GM18498 (cell line): ENCODE measurements around the gene FKBP6.
"Not testable (repeated sequence)": the region's sequence is repeated elsewhere in the genome, so short reads cannot be mapped to it uniquely, and the experiment has no call there.

Experiments used
- ATAC-seq: cut with Tn5 transposase; IDR thresholded peaks from one replicate; pipeline ENCODE4 v1.9.1; 2021; ENCODE audit warnings: mild to moderate bottlenecking, moderate library complexity; ENCODE audit not compliant: unreplicated experiment

Gene FKBP6

GRCh38 chr7:73323434-73324080 lies 4.4 kb upstream of the FKBP6 start:
- ATAC-seq = not testable (repeated sequence)

- not testable (repeated sequence) for ATAC-seq
These were observed 3.7 kb upstream of the FKBP6 start for GRCh38 chr7:73324081-73324845.

GRCh38 chr7:73325424-73325823 lies 2.5 kb upstream of the FKBP6 start:
- not testable (repeated sequence) for ATAC-seq

GRCh38 chr7:73327449-73327848 lies 512 bp upstream of the FKBP6 start:
- not testable (repeated sequence) for ATAC-seq

- ATAC-seq = no peak
These were observed 735 bp downstream of the FKBP6 start for GRCh38 chr7:73328696-73329095.

- no peak for ATAC-seq
These were observed 2.1 kb downstream of the FKBP6 start for GRCh38 chr7:73329861-73330581.

- no peak for ATAC-seq
These were observed 2.8 kb downstream of the FKBP6 start for GRCh38 chr7:73330772-73331171.

GRCh38 chr7:73332447-73332846 lies 4.5 kb downstream of the FKBP6 start:
- ATAC-seq = no peak

GRCh38 chr7:73338321-73338720 lies 10.4 kb downstream of the FKBP6 start:
- no peak for ATAC-seq

- no peak for ATAC-seq
These were observed 12.6 kb downstream of the FKBP6 start for GRCh38 chr7:73340514-73340913.

GRCh38 chr7:73341877-73342276 lies 13.9 kb downstream of the FKBP6 start:
- no peak for ATAC-seq

- ATAC-seq = no peak
These were observed 14.7 kb downstream of the FKBP6 start for GRCh38 chr7:73342645-73343044.

GRCh38 chr7:73343671-73344380 lies 15.9 kb downstream of the FKBP6 start:
- no peak for ATAC-seq

GRCh38 chr7:73345538-73345937 lies 17.6 kb downstream of the FKBP6 start:
- ATAC-seq = no peak

GRCh38 chr7:73345951-73346350 lies 18.0 kb downstream of the FKBP6 start:
- no peak for ATAC-seq

GRCh38 chr7:73349763-73350162 lies 21.8 kb downstream of the FKBP6 start:
- no peak for ATAC-seq

- ATAC-seq = no peak
These were observed 22.5 kb downstream of the FKBP6 start for GRCh38 chr7:73350306-73351068.

- no peak for ATAC-seq
These were observed 23.6 kb downstream of the FKBP6 start for GRCh38 chr7:73351447-73352167.

- no peak for ATAC-seq
These were observed 24.8 kb downstream of the FKBP6 start for GRCh38 chr7:73352784-73353183.

GRCh38 chr7:73353243-73353642 lies 25.3 kb downstream of the FKBP6 start:
- ATAC-seq = no peak
